A673 (cell line): ENCODE data around the gene SORCS1. TPM values are rescaled to one million over a fixed set of nuclear protein-coding genes. Genes with fewer than 3 reads are reported as not detected.

Experiments used
- BruUV-seq: library from RNA; stranded (reverse); fragments of 400-500 nt; replicated peaks from 2 replicates; lab custom pipeline; 2021; lab: Mats Ljungman, UMichigan
- CTCF ChIA-PET: fragments of 300-600 bp; sonication (Branson Sonifier 250); formaldehyde crosslinking; loops from one replicate; lab custom pipeline; 2022; ENCODE audit warnings: antibody characterized with exemption; lab: Charles Lee
- POLR2A ChIA-PET: fragments of 300-600 bp; sonication (Branson Sonifier 250); formaldehyde crosslinking; loops from one replicate; lab custom pipeline; 2022; ENCODE audit warnings: antibody characterized with exemption; ENCODE audit not compliant: low non-redundant PET; lab: Charles Lee
- DNase-seq: peaks from one replicate; pipeline ENCODE4 v3.0.0-alpha.2; 2015; ENCODE audit warnings: low spot score
- H3K27ac ChIP-seq: fragments of 200-600 bp; sonication (generic); 2 replicates; pipeline ENCODE4 v1.5.1; 2016; ENCODE audit warnings: mixed run types, low read depth, mild to moderate bottlenecking, mixed read lengths, antibody characterized with exemption, low read length; ENCODE audit not compliant: poor library complexity, severe bottlenecking
- H3K27me3 ChIP-seq: fragments of 200-600 bp; sonication (generic); replicated peaks from 2 replicates; pipeline ENCODE4 v1.6.1; 2017; ENCODE audit warnings: mixed run types, low read depth, mild to moderate bottlenecking, mixed read lengths, antibody characterized with exemption, low read length; ENCODE audit not compliant: insufficient read depth, poor library complexity
- H3K36me3 ChIP-seq: fragments of 200-600 bp; sonication (generic); 2 replicates; pipeline ENCODE4 v1.6.1; 2016; ENCODE audit warnings: mixed run types, mild to moderate bottlenecking, mixed read lengths, antibody characterized with exemption, low read length; ENCODE audit not compliant: insufficient read depth, poor library complexity, severe bottlenecking
- H3K4me1 ChIP-seq: fragments of 200-600 bp; sonication (generic); 2 replicates; pipeline ENCODE4 v1.6.1; 2017; ENCODE audit warnings: mixed run types, mild to moderate bottlenecking, mixed read lengths, antibody characterized with exemption, low read length; ENCODE audit not compliant: insufficient read depth, poor library complexity, severe bottlenecking
- H3K4me3 ChIP-seq: fragments of 200-600 bp; sonication (generic); 2 replicates; pipeline ENCODE4 v1.5.1; 2016; ENCODE audit warnings: low read depth, mixed run types, mild to moderate bottlenecking, mixed read lengths, low read length; ENCODE audit not compliant: poor library complexity, severe bottlenecking
- H3K9me3 ChIP-seq: fragments of 200-600 bp; sonication (generic); 2 replicates; pipeline ENCODE4 v1.6.1; 2016; ENCODE audit warnings: mixed run types, low read depth, mild to moderate bottlenecking, mixed read lengths, antibody characterized with exemption, low read length; ENCODE audit not compliant: poor library complexity, severe bottlenecking
- CTCF ChIP-seq: fragments of 300-800, 200-600 bp; sonication (generic); conservative IDR thresholded peaks from 2 replicates; pipeline ENCODE4 v1.5.1; 2017; ENCODE audit warnings: low read depth, mild to moderate bottlenecking, antibody characterized with exemption, low read length, moderate library complexity, mixed read lengths
- EZH2 ChIP-seq: fragments of 200-600 bp; sonication (generic); IDR thresholded peaks from 2 replicates; pipeline ENCODE4 v1.6.1; 2017; ENCODE audit warnings: borderline replicate concordance, low read depth, mild to moderate bottlenecking, mixed read lengths, antibody characterized with exemption, low read length; ENCODE audit not compliant: poor library complexity, severe bottlenecking
- intact Hi-C: fragments of 100-400 bp; cut with micrococcal nuclease; formaldehyde crosslinking; loops from one replicate; pipeline ENCODE4 v1.10.0; 2022; ENCODE audit not compliant: unreplicated experiment
- total RNA-seq: library from RNA; stranded (reverse); gene quantifications from 2 replicates; pipeline ENCODE4 v1.2.3, GENCODE V29; 2021

Gene SORCS1
- total RNA-seq, 1 experiment from 2014 or later, result 0.34 TPM

- ChIA-PET POLR2A (no interaction called here), CTCF (no interaction called here)
- H3K27ac ChIP-seq, result no peak overlapping the region
- H3K27me3 ChIP-seq, result no peaks in the 10 kb centered on the region
- intact Hi-C loops, result no loop called here
- no TSS peak for BruUV-seq
- no peaks in the 10 kb centered on the region for H3K4me1 ChIP-seq
- DNase-seq, result no peak
- no peak overlapping the region for H3K4me3 ChIP-seq
- TF ChIP-seq CTCF, result no peak
- no peak for TF ChIP-seq EZH2
- no peaks in the 10 kb centered on the region for H3K36me3 ChIP-seq
- H3K9me3 ChIP-seq, result no peaks in the 10 kb centered on the region
Measured at GRCh38 chr10:106955133-106955532, 209.4 kb downstream of the SORCS1 start.

- ChIA-PET CTCF (no interaction called here), POLR2A (no interaction called here)
- TF ChIP-seq EZH2 (no peak), CTCF (no peak)
Measured at GRCh38 chr10:106952033-106952432, 212.5 kb downstream of the SORCS1 start.

GRCh38 chr10:106949680-106950478 lies 214.6 kb downstream of the SORCS1 start:
- no peak for DNase-seq
- Histone ChIP-seq H3K4me3 (no peak overlapping the region), H3K36me3 (no peaks in the 10 kb centered on the region), H3K27me3 (no peaks in the 10 kb centered on the region), H3K4me1 (no peaks in the 10 kb centered on the region), H3K9me3 (no peaks in the 10 kb centered on the region), H3K27ac (no peak overlapping the region)
- BruUV-seq, result no TSS peak
- TF ChIP-seq EZH2 (no peak), CTCF (no peak)
- ChIA-PET CTCF (no interaction called here), POLR2A (no interaction called here)
- intact Hi-C loops, result no loop called here

More at GRCh38 chr10:106952033-106952432, 212.5 kb downstream of the SORCS1 start:
- no peaks in the 10 kb centered on the region for H3K27me3 ChIP-seq
- no peak overlapping the region for H3K4me3 ChIP-seq
- DNase-seq, result no peak
- H3K9me3 ChIP-seq, result no peaks in the 10 kb centered on the region
- no peaks in the 10 kb centered on the region for H3K4me1 ChIP-seq
- H3K36me3 ChIP-seq, result no peaks in the 10 kb centered on the region
- BruUV-seq, result no TSS peak
- H3K27ac ChIP-seq, result no peak overlapping the region
- intact Hi-C loops, result no loop called here
